Caki2 (cell line): ENCODE results near the gene GPR173. TPM values are rescaled to one million over a fixed set of nuclear protein-coding genes. Genes with fewer than 3 reads are reported as not detected.
A peak's percentile ranks its signal among the peaks of the same experiment; 100 is the strongest.

ENCODE experiments used
- DNase-seq: peaks from one replicate; pipeline ENCODE4 v3.0.0-alpha.2; 2015; ENCODE audit warnings: low read depth
- in situ Hi-C: cut with HindIII; loops from 2 replicates; pipeline ENCODE4 v1.10.0; 2016; ENCODE audit warnings: low sequenced_read_pairs, low pct_unique_long_range_greater_than_20kb, mixed read lengths
- total RNA-seq: library from RNA; depleted of rRNA; stranded (reverse); fragments of >200 nt; shearing (Covaris generic); gene quantifications from 2 replicates; pipeline ENCODE4 v1.2.3, GENCODE V29; 2014; ENCODE audit warnings: low replicate concordance; rRNA removed

Gene GPR173, protein sequence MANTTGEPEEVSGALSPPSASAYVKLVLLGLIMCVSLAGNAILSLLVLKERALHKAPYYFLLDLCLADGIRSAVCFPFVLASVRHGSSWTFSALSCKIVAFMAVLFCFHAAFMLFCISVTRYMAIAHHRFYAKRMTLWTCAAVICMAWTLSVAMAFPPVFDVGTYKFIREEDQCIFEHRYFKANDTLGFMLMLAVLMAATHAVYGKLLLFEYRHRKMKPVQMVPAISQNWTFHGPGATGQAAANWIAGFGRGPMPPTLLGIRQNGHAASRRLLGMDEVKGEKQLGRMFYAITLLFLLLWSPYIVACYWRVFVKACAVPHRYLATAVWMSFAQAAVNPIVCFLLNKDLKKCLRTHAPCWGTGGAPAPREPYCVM
- not detected in 2 replicates for total RNA-seq

DNA sequence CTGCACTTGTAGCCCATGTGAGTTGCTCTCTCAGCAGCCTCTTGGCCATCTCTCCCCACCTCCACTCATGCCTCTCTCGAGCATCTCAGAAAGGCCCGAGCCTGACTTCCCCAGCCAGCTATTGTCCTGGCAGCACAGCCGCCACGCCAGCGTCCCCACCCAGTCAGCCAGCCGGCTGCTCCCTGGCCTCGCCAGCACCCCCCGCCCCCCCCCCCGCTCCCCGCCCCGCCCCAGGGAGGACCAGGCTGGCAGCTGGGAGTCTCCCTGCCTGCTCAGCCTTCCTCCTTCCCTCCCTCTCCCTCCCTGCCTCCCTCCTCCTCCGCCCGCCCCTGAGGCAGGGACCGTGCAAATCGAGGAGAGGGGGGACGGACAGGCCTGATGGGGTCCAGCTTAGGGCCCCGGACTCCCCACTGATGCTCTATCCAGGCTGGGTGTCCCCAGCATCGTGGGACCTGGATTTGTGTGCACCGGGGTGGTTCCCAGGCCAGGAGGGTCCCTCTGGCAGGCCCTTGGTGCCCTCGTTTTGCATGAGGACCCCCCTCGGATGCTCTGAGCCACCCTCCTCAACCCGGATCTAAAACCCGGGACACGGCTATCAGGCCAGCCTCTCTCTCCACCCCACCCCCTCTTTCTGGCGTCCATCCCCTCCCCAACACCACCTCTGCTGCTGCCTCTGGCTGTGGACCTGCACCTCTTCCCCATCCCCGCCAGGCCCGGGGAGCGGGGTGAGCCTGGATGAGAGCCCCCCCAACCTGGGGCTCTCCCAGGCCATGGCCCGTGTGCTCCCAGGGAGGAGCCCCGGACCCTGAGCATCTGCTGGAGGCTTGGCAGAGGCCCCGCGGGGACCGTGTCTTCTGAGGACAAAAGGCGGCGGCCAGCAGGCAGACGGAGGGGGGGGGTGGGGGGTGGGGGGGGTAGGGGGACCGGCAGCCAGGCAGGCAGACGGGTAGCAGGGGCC lies at the start of gene GPR173:
TSS of gene GPR173 (plus strand) at position 621 of the 958 bp plus-strand sequence. CDS start 27,833 bp downstream, outside the sequence.
- peak; percentile 30 for DNase-seq
- in situ Hi-C loops = no loop called here

DNA sequence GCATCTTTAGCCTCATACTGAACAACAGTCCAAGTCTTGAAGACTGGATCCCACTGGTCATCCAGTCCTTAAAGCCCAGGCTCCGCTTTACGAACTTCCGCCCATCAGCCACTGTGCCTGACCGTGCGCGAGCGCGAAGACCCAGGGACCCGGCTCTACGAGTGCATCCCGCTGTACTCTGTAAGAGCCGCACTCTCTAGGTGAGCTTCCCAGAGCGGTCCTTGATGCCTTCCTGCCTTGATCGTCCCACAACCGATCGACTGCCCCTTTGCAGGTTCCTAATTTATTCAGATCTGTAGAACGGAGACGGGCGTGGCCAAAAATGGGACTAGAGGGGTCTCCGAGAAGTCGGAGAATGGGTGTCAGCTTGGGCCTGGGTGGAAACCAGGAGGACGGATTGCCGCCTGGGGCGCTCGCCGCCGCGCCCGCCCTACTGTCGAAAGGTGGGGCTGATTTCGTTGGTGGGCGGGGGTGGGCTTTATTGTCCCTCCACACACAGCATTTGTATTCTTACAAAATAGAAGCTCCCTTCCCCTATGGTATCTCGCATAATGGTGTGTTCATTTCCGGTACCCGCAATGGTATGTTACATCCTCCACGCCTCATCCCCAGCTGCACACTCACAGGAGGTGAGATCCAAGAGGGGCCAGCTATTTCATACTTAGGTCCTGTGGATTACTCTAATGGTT lies 48.0 kb upstream of the GPR173 start:
- in situ Hi-C loops = no loop called here
- no peak for DNase-seq

DNA sequence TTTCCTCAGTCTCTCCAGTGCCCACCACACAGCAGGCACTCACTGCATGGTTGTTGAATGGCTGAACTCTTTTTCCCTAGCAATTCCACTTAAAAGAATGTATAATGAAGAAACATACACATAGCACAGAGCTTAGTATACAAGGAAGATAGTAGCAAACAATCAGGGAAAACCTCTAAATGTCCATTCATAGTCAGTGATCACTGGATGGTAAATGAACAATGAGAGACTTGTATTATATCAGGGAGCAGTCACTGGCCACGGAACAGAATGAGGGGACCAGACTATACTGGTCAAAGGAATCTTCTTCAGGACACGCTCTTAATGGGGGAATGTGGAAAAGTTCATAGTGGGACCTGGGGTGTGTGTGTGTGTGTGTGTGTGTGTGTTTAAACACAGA lies 46.6 kb upstream of the GPR173 start:
- in situ Hi-C loops = no loop called here
- no peak for DNase-seq

DNA sequence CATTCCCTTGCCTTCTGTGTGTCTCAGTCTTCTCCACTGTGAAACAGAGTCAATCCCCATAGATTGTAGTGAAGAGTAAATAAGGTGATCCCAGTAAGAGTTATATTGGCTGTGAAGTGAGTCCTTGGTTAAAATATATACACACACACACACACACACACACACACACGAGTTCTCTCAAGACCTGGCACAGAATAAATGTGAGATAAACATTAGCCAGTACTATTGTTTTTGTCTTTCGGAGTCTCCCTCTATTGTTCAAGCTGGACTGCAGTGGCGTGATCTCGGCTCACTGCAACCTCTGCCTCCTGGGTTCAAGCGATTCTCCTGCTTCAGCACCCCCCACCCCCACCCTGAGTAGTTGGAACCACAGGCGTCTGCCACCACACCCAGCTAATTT lies 45.5 kb upstream of the GPR173 start:
- in situ Hi-C loops = no loop called here
- DNase-seq = no peak

DNA sequence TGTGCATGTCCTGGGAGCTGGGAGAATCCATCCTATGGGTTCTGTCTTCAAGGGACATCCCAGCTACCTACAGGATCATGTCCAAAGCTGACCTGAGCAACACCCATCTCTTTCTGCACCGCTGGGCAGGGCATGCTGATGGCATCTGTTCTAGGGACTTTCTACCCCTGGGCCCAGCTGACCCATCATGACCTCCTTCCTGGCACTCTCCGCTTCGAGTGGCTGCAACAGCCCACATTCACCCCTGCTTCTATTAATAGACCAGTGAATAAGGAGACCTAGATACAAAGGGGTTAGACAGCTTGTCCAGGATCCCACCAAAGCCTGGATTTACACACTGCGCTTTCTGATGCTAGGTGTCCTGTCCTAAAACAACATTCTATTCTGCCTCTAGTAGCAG lies 44.6 kb upstream of the GPR173 start:
- DNase-seq = no peak
- in situ Hi-C loops = no loop called here

DNA sequence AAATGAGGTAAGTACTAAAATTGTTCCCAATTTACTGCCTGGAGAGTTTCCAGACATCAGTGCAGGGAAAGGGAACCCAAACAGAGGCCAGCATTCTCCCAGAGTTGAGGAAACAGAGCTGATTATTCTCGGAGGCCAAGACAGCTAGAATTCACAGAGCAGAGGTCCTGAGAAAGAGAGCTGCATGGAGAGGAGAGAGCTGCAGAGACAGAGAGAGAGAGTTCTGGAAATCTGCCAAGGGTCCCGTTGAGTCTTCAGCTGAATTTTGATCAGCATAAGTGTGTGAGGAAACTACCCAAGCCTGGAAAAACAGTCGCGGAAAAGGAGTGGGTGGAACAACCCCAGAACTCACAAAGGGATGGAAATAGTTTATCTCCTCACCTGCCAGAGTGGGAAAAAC lies 43.8 kb upstream of the GPR173 start:
- DNase-seq = no peak
- in situ Hi-C loops = no loop called here

DNA sequence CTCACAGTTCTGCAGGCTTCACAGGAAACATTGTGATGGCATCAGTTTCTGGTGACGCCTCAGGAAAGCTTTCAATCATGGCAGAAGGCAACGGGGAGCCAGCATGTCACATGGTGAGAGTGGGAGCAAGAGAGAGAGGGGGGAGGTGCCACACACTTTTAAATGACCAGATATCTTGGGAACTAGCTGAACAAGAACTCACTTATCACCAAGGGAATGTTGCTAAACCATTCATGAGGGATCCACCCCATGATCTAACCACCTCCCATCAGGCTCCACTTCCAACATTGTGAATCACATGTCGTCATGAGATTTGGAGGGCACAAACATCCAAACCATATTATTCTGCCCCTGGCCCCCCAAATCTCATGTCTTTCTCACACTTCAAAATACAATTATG lies 43.3 kb upstream of the GPR173 start:
- no peak for DNase-seq
- in situ Hi-C loops = no loop called here

DNA sequence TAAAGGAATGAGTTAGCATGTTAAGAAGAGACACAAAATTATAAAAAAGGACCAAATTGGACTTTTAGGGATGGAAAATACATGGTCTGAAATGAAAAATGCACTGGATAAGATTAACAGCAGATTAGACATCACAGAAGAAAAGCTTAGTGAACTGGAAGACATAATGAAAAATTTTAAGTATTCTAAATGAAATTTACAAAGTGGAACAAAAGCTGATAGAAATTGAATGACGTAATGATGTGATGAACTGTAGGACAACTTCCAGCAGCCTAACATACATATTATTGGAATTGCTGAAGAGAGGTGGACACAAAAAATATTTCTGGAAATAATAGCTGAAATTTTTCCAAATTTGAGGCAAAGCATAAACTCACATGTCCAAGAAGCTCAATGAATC lies 39.6 kb upstream of the GPR173 start:
- in situ Hi-C loops = no loop called here
- DNase-seq = no peak

DNA sequence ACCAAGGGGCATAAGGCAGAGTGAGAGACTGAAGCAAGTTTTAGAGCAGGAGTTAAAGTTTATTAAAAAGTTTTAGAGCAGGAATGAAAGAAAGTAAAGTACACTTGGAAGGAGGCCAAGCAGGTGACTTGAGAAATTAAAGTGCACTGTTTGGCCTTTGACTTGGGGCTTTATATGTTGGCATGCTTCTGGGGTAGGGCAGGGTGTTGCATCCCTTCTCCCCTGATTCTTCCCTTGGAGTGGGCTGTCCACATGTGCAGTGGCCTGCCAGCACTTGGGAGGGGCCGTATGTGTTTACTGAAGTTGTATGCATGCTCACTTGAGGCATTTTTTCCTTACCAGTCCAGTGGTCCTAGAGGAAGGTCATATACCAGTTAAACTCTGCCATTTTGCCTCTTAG lies 35.3 kb upstream of the GPR173 start:
- DNase-seq = no peak
- in situ Hi-C loops = no loop called here

DNA sequence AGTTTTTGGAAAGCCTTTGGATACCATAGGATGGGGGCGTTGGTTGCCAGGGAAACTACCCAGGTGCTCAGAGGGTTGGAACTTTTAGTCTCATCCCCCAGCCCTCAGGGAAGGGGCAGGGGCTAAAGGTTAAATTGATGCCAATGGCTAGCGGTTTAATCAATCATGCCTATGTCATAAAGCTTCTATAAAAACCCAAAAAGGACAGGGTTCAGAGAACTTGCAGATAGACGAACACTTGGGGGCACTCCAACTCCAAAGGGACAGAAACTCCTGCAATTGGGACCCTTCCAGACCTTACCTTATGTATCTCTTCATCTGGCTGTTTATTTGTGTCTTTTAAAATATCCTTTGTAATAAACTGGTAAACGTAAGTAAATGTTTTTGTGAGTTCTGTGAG lies 30.0 kb upstream of the GPR173 start:
- DNase-seq = no peak
- in situ Hi-C loops = no loop called here

DNA sequence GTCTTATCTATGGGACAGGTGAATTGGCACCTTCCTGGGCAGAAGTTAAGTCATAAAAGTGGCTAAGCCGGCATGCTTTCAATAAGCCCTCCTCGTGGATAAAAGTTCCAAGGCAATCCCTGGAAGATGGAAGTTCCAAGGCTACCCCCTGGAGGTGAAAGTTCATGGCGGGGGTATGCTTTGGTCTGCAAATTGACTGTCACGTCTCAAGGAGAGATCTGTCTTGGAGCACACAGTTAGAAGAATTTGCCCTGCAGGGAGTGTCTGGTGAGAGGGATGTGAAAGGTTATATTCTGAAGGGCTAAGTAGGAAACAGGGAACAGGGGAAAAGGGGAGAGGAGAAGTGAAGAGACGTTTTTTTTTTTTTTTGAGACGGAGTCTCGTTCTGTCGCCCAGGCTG lies 26.2 kb upstream of the GPR173 start:
- DNase-seq = no peak
- in situ Hi-C loops = no loop called here

DNA sequence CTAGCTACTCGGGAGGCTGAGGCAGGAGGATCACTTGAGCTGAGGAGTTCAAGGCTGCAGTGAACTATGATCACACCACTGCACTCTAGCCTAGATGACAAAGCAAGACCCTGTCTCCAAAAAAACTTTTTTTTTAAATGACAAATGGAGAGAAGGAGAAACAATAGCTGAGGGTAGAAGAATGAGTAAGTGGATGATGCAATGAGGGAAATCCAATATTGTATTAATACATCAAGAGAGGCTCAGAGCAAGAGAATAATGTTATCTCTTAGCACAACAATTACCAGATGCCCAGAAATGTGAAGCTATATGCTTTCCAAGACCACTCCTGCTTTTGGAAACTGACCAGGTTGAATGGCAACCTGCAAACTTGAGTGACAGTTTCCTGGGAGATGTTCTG lies 19.9 kb upstream of the GPR173 start:
- no peak for DNase-seq
- in situ Hi-C loops = no loop called here

DNA sequence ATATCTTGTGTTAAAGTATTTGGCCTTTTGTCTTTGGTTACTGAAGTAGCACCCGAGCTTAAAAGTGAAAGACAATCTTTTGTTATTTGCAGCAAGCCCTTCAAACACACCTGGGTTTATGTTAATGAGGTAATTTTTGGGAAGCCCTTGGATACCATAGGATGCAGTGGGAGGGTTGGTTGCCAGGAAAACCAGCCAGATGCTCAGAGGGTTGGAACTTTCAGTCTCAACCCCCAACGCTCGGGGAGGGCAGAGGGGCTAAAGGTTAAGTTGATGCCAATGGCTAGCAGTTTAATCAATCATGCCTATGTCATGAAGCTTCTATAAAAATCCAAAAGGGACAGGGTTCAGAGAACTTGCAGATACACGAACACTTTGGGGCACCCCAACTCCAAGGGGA lies 17.2 kb upstream of the GPR173 start:
- no peak for DNase-seq

DNA sequence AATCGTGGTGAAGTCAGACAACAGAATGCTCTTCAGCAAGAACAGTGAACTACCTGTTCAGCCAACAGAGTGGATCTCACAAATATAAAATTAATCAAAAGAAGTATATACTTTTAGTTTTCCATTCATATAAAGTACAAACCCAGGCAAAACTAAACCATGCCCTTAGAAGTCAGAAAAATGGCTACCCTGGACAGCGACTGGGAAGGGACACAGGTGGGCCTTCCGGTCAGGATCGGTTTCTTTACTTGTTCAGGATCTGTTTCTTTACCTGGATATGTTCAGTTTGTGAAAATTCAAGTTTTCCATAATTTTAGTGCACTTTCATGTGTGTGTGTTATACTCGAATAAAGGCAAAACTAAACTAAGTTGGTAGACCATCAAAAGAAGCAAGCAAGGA lies 12.4 kb upstream of the GPR173 start:
- DNase-seq = no peak
- in situ Hi-C loops = no loop called here

More for the DNA sequence above, 17.2 kb upstream of the GPR173 start:
- in situ Hi-C loops = no loop called here

DNA sequence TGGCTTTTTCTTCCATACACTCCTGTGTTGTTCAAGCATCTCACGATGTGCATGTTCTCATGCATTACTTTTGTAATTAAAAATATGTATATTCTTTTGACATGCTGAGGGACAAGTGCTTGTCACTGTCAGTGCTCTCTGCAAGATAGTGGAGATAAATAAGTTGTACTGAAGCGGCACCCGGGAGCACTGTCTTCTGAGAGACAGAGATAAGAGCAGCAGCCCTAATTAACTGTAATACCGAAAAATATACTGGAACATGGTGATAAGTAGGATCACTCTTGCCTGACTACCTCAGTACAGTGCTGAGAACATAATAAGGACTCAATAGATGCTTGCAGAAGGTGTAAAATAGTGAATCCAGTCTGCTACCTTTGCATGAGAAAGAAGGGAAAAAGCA lies 9.4 kb upstream of the GPR173 start:
- in situ Hi-C loops = no loop called here
- no peak for DNase-seq

DNA sequence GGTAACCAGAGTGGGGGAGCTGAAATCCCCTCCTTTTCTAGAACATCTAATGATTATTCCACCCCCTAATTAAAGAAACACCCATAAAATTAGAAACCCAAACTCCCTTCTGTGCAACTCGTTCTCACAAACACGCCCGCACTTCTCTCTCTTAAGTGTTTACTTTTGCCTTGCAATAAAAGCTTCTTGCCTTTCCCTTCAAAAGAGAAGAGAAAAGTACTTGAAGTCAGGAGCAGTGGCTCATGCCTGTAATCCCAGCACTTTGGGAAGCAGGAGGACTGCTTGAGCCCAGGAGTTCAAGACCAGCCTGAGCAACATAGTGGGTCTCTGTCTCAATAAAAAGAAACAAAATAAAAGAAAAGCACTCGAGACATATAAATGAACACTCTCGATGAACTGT lies 3.6 kb upstream of the GPR173 start:
- in situ Hi-C loops = no loop called here
- no peak for DNase-seq

DNA sequence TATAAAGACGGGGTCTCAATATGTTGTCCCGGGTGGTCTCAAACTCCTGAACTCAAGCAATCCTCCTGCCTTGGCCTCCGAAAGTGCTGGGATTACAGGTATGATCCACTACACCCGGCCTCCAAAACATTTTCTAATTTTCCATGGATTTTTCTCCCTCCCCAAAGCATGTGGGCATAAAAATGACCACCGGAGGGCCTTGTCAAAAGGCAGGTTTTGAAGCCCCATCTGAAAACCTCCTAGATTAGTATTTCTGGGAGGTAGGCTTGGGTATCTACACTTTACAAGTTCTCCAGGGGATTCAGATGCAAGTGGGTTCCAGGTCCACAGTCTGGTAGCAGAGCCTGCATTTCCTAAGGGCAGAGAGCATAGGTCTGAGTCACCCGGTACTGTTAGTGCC lies 1.4 kb upstream of the GPR173 start:
- in situ Hi-C loops = no loop called here
- DNase-seq = no peak

DNA sequence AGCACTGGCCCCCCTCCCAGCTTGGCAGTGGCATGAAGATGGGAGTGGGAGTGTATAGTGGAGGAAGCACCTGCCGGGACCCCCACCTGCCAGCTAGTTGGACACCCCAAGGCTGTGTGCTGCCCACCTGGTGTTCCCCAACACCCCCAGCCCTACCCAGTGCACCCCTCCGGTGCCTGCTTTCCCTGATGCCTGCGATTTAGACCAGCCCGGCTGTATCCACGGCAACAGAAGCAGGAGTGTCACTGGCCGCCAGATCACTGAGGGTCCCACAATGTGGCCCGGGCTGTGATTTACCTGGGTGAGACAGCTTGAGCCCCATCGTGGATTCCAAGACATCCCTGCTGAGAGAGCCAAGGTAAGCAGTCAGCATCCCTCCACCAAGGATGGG lies 533 bp downstream of the GPR173 start:
- in situ Hi-C loops = no loop called here
- no peak for DNase-seq

DNA sequence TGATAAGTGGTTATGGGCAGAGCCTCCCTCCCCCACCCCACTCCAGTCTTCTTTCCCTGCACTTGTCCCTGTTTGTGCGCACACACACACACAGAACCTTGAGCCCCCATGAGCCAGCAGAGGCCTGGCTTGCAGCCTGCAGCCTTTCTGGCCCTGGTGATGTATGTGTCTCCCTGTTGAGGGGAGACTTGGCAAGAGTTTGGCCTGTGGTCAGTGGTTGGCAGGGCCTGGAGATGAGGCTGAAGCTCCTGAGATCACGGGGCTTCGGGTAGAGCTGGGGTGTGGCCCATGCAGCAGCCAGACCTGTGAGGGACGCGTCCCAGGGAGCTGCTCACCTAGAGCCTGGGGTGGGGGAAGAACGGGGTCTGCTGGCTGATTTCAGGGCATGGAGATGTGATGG lies 2.3 kb downstream of the GPR173 start:
- no peak for DNase-seq
- in situ Hi-C loops = no loop called here
